ENCODE results near the gene PURA.
"Not testable (repeated sequence)": the region's sequence is repeated elsewhere in the genome, so short reads cannot be mapped to it uniquely, and the experiment has no call there.

The PURA gene

GRCh38 chr5:140141241-140141640 lies 27.3 kb downstream of the PURA start:
- no peak for DNase-seq

GRCh38 chr5:140142246-140142645 lies 28.3 kb downstream of the PURA start:
- DNase-seq, result no peak

- no peak for DNase-seq
These were observed 28.9 kb downstream of the PURA start for GRCh38 chr5:140142856-140143255.

GRCh38 chr5:140143521-140144258 lies 29.8 kb downstream of the PURA start:
- DNase-seq, result no peak

GRCh38 chr5:140145256-140145655 lies 31.3 kb downstream of the PURA start:
- DNase-seq, result no peak

GRCh38 chr5:140145818-140146522 lies 32.1 kb downstream of the PURA start:
- DNase-seq, result no peak

- DNase-seq, result no peak
These were observed 32.6 kb downstream of the PURA start for GRCh38 chr5:140146523-140146842.

GRCh38 chr5:140147460-140147859 lies 33.6 kb downstream of the PURA start:
- DNase-seq, result no peak

GRCh38 chr5:140148508-140148907 lies 34.6 kb downstream of the PURA start:
- no peak for DNase-seq

GRCh38 chr5:140150201-140150600 lies 36.3 kb downstream of the PURA start:
- DNase-seq, result no peak

- DNase-seq, result no peak
These were observed 37.5 kb downstream of the PURA start for GRCh38 chr5:140151144-140152021.

- no peak for DNase-seq
These were observed 38.4 kb downstream of the PURA start for GRCh38 chr5:140152022-140152999.

- DNase-seq, result no peak
These were observed 39.3 kb downstream of the PURA start for GRCh38 chr5:140153255-140153654.

GRCh38 chr5:140153905-140154304 lies 40.0 kb downstream of the PURA start:
- DNase-seq, result no peak

- not testable (repeated sequence) for DNase-seq
These were observed 40.9 kb downstream of the PURA start for GRCh38 chr5:140154710-140155381.

- DNase-seq, result peak; percentile 60
These were observed 43.3 kb downstream of the PURA start for GRCh38 chr5:140157032-140157781.

- no peak for DNase-seq
These were observed 45.4 kb downstream of the PURA start for GRCh38 chr5:140159014-140159927.

- no peak for DNase-seq
These were observed 48.4 kb downstream of the PURA start for GRCh38 chr5:140162275-140162674.

GRCh38 chr5:140162781-140163180 lies 48.9 kb downstream of the PURA start:
- no peak for DNase-seq

Data from NCI-H1694 treated with DMSO at 0.1 percent for 48 hours (cell line).